CD14-positive monocyte (primary cell): Measurements from ENCODE around the gene TMEM50A. TPM values are rescaled to one million over a fixed set of nuclear protein-coding genes. Genes with fewer than 3 reads are reported as not detected.
"Not testable (repeated sequence)": the region's sequence is repeated elsewhere in the genome, so short reads cannot be mapped to it uniquely, and the experiment has no call there.

ENCODE experiments used
- DNase-seq, 3 donors: peaks; one replicate each; pipeline ENCODE4 v3.0.0-alpha.2; 2011 to 2022
- H2AFZ ChIP-seq: 2 replicates; pipeline ENCODE4 v1.6.0; 2012; ENCODE audit warnings: mild to moderate bottlenecking, low read depth, low read length, inconsistent platforms; ENCODE audit not compliant: insufficient read depth, poor library complexity, severe bottlenecking
- H3K27ac ChIP-seq, 2 donors: 1 replicate in 1 of 2; 2 replicates in 1 of 2; pipeline ENCODE4 v1.5.1; 2012 to 2013; ENCODE audit warnings: low read length in 2 of 2, control low read depth in 1 of 2, inconsistent platforms in 1 of 2, low read depth in 1 of 2, mild to moderate bottlenecking in 1 of 2
- H3K27me3 ChIP-seq, 2 donors: one replicate each; pipeline versions ENCODE4 v1.6.0 to v1.6.1; 2011 to 2013; ENCODE audit warnings: low read length in 2 of 2; ENCODE audit not compliant: control insufficient read depth in 2 of 2, insufficient read depth in 2 of 2
- H3K36me3 ChIP-seq, 2 donors: replicated peaks in 1 of 2; 1 replicate in 1 of 2; 2 replicates in 1 of 2; pipeline versions ENCODE4 v1.5.1 to v1.6.1; 2012 to 2013; ENCODE audit warnings: low read length in 2 of 2, control low read depth in 1 of 2, inconsistent platforms in 1 of 2, mild to moderate bottlenecking in 1 of 2; ENCODE audit not compliant: insufficient read depth in 2 of 2, control insufficient read depth in 1 of 2
- H3K4me1 ChIP-seq, 2 donors: 1 replicate in 1 of 2; 2 replicates in 1 of 2; pipeline versions ENCODE4 v1.5.1 to v1.6.1; 2012 to 2013; ENCODE audit warnings: low read length in 2 of 2, control low read depth in 1 of 2, inconsistent platforms in 1 of 2, mild to moderate bottlenecking in 1 of 2, moderate library complexity in 1 of 2; ENCODE audit not compliant: insufficient read depth in 2 of 2, control insufficient read depth in 1 of 2
- H3K4me2 ChIP-seq: replicated peaks from 2 replicates; pipeline ENCODE3; 2012; ENCODE audit warnings: low read length, moderate library complexity, mild to moderate bottlenecking; ENCODE audit not compliant: poor library complexity, severe bottlenecking; ENCODE audit errors: extremely low read depth
- H3K4me3 ChIP-seq, 3 experiments: fragments of 200-600 bp in 1 of 3; sonication (generic) in 1 of 3; replicated peaks in 1 of 3; 1 replicate in 2 of 3; 2 replicates in 1 of 3; pipeline ENCODE4 v1.5.1; 2011 to 2013; ENCODE audit warnings: low read length in 3 of 3, mild to moderate bottlenecking in 3 of 3, control low read depth in 2 of 3, low read depth in 2 of 3, inconsistent platforms in 1 of 3, moderate library complexity in 1 of 3
- H3K79me2 ChIP-seq: 2 replicates; pipeline ENCODE4 v1.6.0; 2012; ENCODE audit warnings: mild to moderate bottlenecking, control low read depth, inconsistent platforms, low read length, moderate library complexity; ENCODE audit not compliant: insufficient read depth
- H3K9ac ChIP-seq: 2 replicates; pipeline ENCODE4 v1.6.0; 2017; ENCODE audit warnings: low read length, mild to moderate bottlenecking; ENCODE audit not compliant: insufficient read depth, poor library complexity, severe bottlenecking
- H3K9me3 ChIP-seq, 2 donors: replicated peaks in 1 of 2; 1 replicate in 1 of 2; 2 replicates in 1 of 2; pipeline versions ENCODE4 v1.5.1 to v1.6.1; 2012 to 2013; ENCODE audit warnings: low read length in 2 of 2, control low read depth in 1 of 2; ENCODE audit not compliant: control insufficient read depth in 1 of 2, insufficient read depth in 1 of 2
- H4K20me1 ChIP-seq: 2 replicates; pipeline ENCODE4 v1.6.0; 2012; ENCODE audit warnings: mild to moderate bottlenecking, low read length, control low read depth, moderate library complexity; ENCODE audit not compliant: insufficient read depth
- H3K27ac Mint-ChIP-seq, 7 donors: one replicate each; pipeline ENCODE4 v1.8.0; 2020; ENCODE audit warnings: mild to moderate bottlenecking in 7 of 7, mixed read lengths in 7 of 7, moderate library complexity in 6 of 7, inconsistent platforms in 2 of 7
- H3K27me3 Mint-ChIP-seq, 3 donors: one replicate each; pipeline ENCODE4 v1.8.0; 2021 to 2022; ENCODE audit warnings: low read depth in 3 of 3, mild to moderate bottlenecking in 3 of 3, mixed read lengths in 3 of 3, moderate library complexity in 3 of 3, inconsistent platforms in 1 of 3
- H3K36me3 Mint-ChIP-seq, 2 donors: one replicate each; pipeline ENCODE4 v1.8.0; 2020; ENCODE audit warnings: mixed read lengths in 2 of 2, inconsistent platforms in 1 of 2, mild to moderate bottlenecking in 1 of 2
- H3K4me1 Mint-ChIP-seq: one replicate; pipeline ENCODE4 v1.8.0; 2020; ENCODE audit warnings: mild to moderate bottlenecking, mixed read lengths
- H3K4me3 Mint-ChIP-seq, 2 donors: one replicate each; pipeline ENCODE4 v1.8.0; 2020; ENCODE audit warnings: mild to moderate bottlenecking in 2 of 2, mixed read lengths in 2 of 2, moderate library complexity in 1 of 2
- H3K9me3 Mint-ChIP-seq, 7 donors: one replicate each; pipeline ENCODE4 v1.8.0; 2020 to 2022; ENCODE audit warnings: mixed read lengths in 7 of 7, mild to moderate bottlenecking in 6 of 7, moderate library complexity in 6 of 7, inconsistent platforms in 2 of 7
- WGBS: methylation state at CpG from one replicate; pipeline ENCODE4 v1.1.5; 2013; ENCODE audit warnings: missing lambda C conversion rate; ENCODE audit not compliant: insufficient coverage; 5-methylcytosine and 5-hydroxymethylcytosine counted together
- intact Hi-C, 2 donors: fragments of 100-400 bp; cut with micrococcal nuclease; formaldehyde crosslinking; loops; one replicate each; pipeline versions ENCODE4 v1.15.0 to v1.15.1; 2023
- polyA plus RNA-seq, 3 donors: library from polyadenylated mRNA; depleted of rRNA in 1 of 3; unstranded in 2 of 3; stranded (reverse) in 1 of 3; fragments of 300-500 nt in 2 of 3; fragments of >200 nt in 1 of 3; fragmentation: Illumina TruSeq in 2 of 3; gene quantifications; 1 replicate in 2 of 3; 2 replicates in 1 of 3; pipeline ENCODE4 v1.2.3, GENCODE V29; 2012 to 2021

TMEM50A gene
- polyA plus RNA-seq, 3 donors: 61.1 to 305 (median 277) TPM

- H3K27me3 Mint-ChIP-seq, H3K79me2 ChIP-seq, H3K36me3 ChIP-seq, H3K27ac ChIP-seq, H3K9me3 Mint-ChIP-seq, DNase-seq, H3K9me3 ChIP-seq, H3K9ac ChIP-seq, H3K4me3 ChIP-seq, H3K4me3 Mint-ChIP-seq, H2AFZ ChIP-seq, H3K27me3 ChIP-seq, H3K4me2 ChIP-seq, intact Hi-C loops, H3K4me1 ChIP-seq, H3K36me3 Mint-ChIP-seq, H4K20me1 ChIP-seq, H3K4me1 Mint-ChIP-seq: not testable (repeated sequence)
- H3K27ac Mint-ChIP-seq: peak overlapping the region in 2 of 7 donors; percentile 40 to 43
- 100% methylated on average over 1 of the region's 1 CpG for WGBS
Observed at GRCh38 chr1:25382543-25382942, 44.4 kb downstream of the TMEM50A start.

- H3K9me3 Mint-ChIP-seq, H3K36me3 Mint-ChIP-seq, H3K79me2 ChIP-seq, H3K4me2 ChIP-seq, intact Hi-C loops, H3K27ac ChIP-seq, H3K27me3 Mint-ChIP-seq, H3K4me1 Mint-ChIP-seq, H3K4me3 Mint-ChIP-seq, H4K20me1 ChIP-seq, H3K27me3 ChIP-seq, H3K9me3 ChIP-seq, H3K4me3 ChIP-seq, H3K9ac ChIP-seq, H2AFZ ChIP-seq, H3K36me3 ChIP-seq, H3K4me1 ChIP-seq: not testable (repeated sequence)
- DNase-seq: peak; percentile 58 to 85 (median 74)
- WGBS: no CpG with 5 or more reads among the region's 1 CpG
- H3K27ac Mint-ChIP-seq: peak overlapping the region in 4 of 7 donors; percentile 40 to 73 (median 52)
Observed at GRCh38 chr1:25383090-25383489, 45.0 kb downstream of the TMEM50A start.

- H3K4me3 Mint-ChIP-seq, H3K79me2 ChIP-seq, H3K9ac ChIP-seq, H3K36me3 ChIP-seq, H3K27ac ChIP-seq, H4K20me1 ChIP-seq, H3K36me3 Mint-ChIP-seq, H3K4me1 ChIP-seq, H3K9me3 Mint-ChIP-seq, H2AFZ ChIP-seq, H3K4me1 Mint-ChIP-seq, H3K9me3 ChIP-seq, H3K27me3 ChIP-seq, intact Hi-C loops, H3K27me3 Mint-ChIP-seq, H3K4me3 ChIP-seq, H3K4me2 ChIP-seq, DNase-seq: not testable (repeated sequence)
- peak overlapping the region in 1 of 7 donors; percentile 73 for H3K27ac Mint-ChIP-seq
- no CpG with 5 or more reads among the region's 1 CpG for WGBS
Observed at GRCh38 chr1:25383875-25384274, 45.7 kb downstream of the TMEM50A start.

- H3K9me3 ChIP-seq, H3K79me2 ChIP-seq, H3K36me3 Mint-ChIP-seq, H3K27me3 Mint-ChIP-seq, H3K4me1 Mint-ChIP-seq, DNase-seq, H3K9me3 Mint-ChIP-seq, H3K27ac ChIP-seq, H3K4me1 ChIP-seq, H3K4me3 Mint-ChIP-seq, intact Hi-C loops, H4K20me1 ChIP-seq, H3K4me2 ChIP-seq, H2AFZ ChIP-seq, H3K9ac ChIP-seq, H3K27ac Mint-ChIP-seq, H3K36me3 ChIP-seq, H3K4me3 ChIP-seq, H3K27me3 ChIP-seq: not testable (repeated sequence)
- WGBS: 93% methylated on average over 2 of the region's 4 CpGs
Observed at GRCh38 chr1:25387096-25387495, 49.0 kb downstream of the TMEM50A start.
